AG20443 (cell line): ENCODE data around the gene CCDC61.

ENCODE experiments used
- DNase-seq: peaks from one replicate; pipeline ENCODE4 v3.0.0; 2012; ENCODE audit warnings: low spot score, mixed read lengths

Gene CCDC61, protein sequence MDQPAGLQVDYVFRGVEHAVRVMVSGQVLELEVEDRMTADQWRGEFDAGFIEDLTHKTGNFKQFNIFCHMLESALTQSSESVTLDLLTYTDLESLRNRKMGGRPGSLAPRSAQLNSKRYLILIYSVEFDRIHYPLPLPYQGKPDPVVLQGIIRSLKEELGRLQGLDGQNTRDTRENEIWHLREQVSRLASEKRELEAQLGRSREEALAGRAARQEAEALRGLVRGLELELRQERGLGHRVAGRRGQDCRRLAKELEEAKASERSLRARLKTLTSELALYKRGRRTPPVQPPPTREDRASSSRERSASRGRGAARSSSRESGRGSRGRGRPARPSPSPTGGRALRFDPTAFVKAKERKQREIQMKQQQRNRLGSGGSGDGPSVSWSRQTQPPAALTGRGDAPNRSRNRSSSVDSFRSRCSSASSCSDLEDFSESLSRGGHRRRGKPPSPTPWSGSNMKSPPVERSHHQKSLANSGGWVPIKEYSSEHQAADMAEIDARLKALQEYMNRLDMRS

DNA sequence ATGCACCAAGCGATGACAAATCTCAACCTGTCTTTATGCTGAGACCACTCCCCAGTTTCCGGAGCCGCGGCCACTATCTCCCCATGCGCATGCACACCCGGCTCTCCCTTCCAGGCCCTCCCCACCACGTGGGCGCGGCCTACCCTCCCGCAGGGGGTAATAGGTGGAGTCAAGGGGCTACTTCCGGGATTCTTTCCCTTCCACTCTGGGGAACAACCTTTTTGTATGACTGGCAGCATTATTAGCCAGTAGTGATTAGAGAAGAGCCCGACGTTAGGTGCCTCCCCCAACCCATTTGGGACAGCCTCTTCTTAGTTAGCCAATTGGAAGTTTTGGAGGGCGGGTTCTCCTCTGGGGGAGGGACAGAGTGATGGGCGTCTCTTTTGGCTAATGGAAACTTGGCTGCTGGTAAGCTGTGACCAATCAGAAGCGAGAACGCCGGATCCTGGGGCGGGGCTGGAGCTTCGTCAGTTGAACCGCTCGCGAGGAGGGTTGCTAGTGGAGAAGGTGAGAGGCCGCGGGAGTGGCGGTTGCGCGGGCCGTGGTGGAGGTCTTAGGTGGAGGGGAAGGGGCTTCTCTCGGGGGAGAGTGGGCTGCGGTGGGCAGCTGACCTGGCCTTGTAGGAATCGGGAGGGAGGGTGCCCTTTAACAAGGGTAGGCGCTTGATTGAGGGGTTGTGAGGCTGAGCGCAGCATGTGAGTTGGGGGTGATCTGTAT, at the start of gene CCDC61:
Gene CCDC61, plus strand, starts transcription at position 470 of the 717 bp plus-strand sequence. CDS start 7,552 bp downstream, outside the sequence.
- peak; percentile 97 for DNase-seq

DNA sequence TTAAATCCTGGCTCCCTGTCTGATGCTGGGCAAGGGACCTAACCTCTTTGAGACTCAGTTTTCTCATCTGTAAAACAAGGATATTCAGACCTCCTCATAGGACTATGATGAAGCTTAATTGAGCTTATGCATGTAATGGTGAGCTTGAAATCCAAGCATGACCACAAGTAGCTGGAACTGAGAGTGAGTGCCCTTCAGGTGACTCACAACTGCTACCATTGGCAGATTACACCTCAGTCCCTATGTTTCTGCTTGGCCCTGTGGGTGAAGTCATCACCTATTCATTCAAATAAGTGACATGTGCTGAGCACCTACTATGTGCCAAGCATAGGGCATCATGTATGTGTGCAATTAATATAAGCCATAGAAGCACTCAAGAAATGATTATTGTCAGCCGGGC, 47.3 kb upstream of the CCDC61 start:
- no peak for DNase-seq

DNA sequence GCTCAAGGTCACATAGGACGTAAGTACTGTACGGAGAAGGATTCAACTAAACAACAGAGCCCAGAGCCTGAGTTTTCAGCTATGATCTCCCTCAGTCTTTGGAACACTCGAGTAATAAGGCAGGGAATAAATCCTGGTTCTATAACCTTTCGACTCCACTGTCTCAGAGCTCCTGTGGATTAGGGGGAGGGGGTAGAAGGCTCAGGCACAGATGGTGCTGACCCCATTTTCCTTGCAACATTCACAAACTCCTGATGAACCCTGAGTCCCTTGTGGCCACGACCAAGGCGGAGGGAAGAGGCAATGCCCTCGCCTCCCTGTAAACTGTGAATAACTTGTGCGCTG, 43.0 kb upstream of the CCDC61 start:
- no peak for DNase-seq

DNA sequence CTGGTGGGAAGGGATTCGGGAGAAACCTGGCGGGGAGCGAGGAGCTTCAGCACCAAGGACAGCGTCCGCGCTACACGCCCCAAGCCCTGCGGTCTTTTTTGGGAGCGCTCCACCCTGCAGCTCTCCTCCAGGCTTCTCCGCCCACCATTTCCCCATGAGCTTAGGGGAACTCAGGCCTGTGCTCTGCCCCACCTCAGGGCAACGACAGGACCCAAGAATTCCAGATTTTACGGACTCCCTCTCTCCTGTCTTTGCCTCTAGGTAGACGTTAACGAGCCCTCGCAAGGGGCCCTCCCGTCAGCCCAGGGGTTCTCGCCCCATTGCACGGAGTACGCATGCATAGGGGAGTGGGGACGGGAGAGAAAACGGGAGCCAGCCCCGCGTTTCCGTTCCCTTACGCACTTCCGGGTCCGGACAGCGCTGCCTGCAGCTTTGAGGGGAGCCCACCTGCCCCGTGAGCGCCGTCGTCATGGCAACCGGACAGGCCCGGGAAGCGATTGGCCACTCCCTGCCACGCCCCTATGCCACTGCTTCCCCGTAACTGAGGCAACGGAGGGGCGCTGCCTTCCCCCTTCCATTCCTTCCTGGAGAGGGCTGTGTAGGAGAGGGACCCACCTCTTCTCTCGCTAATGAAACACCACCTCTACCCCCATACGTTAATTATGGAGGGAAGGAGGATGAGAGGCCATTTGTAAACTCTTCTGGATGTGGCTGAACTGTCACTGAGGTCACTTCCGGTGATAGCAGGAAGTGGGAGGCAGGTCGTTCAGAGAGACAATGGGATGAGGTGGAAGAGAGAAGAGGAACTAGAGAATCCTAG, 42.4 kb upstream of the CCDC61 start:
- peak; percentile 91 for DNase-seq

DNA sequence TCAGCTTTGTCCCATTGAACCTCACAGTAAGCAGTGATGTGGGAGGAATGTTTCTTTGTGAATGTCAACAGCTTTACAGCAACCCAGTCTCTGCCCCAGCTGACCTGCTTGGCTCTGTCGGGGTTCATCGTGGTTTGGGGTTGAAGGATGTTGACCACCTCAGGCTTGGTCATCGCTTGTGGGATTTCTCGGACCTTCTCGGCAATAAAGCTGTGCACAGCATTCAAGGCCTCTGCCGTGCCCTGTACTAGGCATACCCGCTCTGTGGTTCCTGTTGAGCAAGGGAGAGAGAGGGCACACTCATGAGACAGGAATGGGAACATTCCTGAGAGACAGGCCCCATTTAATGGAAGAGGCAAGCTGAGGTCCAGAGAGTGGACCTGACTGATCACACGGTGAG, 41.6 kb upstream of the CCDC61 start:
- DNase-seq: no peak

DNA sequence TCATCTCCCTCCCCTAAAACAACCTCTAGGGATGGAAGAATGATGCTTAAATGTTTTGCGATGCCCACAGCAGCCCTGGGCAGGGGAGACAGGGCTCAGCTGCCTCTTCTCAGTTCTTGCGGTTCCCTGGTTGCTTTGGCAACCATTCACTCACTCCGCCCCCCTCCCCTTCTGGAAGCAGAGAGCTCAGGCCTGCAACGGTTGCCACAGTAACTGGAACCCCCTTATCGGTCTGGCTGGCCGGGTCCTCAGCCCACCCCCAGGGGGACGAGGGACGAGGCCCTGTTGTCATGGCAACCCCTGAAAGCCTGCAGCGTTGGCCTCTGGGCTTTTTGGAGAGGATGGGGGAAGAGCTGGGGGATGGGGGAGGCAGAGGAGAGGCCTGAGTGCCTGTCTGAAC, 41.1 kb upstream of the CCDC61 start:
- DNase-seq: no peak

DNA sequence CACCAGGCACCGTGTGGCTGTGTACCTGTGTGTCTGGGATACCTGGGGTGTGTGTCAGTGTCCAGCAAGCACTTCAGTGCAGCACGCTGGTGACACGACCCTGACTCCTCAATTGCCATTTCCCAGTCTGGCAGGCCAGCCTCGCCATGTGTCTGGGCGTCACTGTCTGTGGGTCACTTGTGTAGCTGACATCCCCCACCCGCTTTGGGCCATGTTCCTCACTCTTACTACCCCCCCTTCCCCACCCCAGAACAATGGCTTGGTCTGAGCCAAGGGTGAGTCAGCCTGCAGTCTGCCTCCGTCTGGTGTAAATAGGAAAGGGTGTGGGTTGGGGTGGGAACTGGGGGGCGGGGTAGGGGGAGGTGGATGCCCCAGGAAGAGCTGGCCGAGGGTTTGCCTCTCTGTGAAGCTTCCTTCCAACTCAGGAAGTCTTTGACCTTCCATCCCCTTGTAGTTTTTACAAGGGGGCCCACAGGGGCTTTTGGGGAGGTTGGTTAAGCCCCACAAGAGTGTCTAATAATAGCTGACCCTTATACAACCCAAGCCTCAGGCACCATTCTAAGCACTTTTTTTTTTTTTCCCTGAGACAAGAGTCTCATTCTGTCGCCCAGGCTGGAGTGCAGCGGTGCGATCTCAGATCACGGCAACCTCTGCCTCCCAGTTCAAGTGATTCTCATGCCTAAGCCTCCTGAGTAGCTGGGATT, 39.2 kb upstream of the CCDC61 start:
- DNase-seq: no peak

DNA sequence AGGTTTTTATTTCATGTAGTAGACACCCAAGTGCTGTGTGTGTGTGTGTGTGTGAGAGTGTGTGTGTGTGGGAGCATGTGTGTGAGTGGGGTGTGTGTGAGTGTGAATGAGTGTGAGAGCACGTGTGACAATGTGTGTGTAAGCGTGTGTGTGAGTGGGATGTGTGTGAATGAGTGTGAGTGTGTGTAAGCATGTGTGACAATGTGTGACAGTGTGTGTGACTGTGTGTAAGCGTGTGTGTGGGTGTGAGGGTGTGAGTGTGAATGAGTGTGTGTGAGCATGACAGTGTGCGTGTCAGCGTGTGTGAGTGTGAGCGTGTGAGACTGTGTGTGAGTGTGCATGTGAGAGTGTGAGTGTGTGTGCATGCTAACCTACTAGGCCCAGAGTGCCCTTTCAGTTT, 36.9 kb upstream of the CCDC61 start:
- no peak for DNase-seq

DNA sequence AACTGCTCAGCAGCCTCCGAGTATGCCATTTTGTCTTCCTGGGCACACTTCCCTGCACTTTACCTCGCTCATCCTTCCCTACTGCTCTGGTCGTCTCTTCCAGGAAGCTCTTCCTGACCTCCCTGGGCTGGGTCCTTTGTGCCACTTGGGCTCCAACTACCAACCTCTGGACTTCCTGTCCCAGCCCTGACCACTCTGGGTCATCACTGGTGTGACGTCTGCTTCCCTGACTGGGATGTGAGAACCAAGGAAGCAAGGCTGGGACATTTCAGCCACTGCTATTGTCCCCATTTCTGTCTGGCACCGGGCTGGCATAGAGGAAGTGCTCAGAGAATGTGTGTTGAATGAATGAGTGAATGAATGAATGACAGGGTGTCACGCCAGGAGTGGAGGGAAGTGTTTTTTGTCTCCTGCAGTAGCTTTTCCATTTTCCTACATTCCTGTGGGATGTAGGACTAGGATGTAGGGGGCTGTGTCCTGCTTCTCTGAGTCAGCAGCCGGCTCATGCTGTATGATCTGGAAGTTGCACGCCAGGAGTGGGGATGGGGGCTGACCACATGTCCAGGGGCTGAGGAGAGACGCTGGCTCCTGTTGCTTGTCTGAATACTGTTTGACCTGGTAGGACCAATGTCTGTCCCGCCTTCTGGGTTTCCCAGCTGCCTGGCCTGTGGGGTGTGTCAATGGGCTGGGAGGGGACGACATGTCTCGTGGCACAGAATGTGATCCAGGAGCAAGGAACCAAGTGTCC, 36.3 kb upstream of the CCDC61 start:
- no peak for DNase-seq

DNA sequence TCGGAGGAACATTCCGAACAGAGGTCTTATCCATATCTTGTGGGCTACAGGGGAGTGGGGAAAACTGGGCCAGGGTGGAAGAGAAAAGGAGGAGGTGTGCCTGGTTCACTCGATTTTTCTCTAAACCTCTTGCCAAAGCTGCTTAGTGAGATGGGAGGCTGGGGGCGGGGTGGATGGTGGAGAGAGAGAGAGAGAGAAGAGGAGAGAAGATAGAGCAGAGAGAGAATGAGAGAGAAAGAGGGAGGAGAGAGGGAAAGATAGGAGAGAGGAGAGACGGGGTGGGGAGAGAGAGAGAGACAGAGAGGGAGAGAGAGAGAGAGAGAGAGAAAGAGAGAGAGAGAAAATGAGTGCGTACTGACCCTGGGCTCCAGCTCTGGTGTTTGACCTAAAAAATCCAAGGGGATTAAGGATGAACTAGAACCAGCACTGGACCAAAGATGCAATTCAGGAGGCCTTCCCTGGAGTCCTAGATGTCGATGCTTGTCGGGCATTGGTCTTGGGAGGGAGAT, 35.7 kb upstream of the CCDC61 start:
- DNase-seq: no peak

DNA sequence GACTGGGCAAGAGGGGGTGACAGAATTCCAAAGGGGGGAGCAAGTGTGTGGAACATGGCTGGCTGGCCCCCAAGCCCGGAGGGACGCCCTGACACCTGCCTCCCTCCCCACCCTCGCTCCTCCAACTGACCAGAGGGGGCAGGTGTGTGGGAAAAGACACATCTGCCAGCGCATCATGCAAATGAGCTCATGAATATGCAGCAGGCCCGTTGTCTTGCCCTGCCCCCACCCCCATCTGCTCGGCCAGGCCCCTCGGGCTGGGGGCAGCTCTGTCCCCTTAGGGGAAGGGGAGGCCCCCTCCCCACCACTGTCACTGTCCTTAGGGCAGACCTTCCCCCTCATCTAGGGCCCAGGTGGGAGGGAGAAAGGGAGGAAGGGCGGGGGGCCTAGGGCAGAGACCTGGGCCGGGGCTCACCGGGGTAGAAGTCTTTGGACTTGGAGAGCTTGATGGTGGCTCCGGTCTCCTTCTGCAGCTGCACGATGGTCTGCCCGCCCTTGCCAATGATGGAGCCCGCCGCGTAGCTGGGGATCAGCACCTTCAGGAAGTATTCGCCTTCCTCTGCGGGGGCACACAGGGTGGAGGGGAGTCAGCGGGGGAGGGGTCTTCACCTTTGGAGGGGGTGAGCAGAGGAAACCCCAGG, 34.6 kb upstream of the CCDC61 start:
- DNase-seq: no peak

DNA sequence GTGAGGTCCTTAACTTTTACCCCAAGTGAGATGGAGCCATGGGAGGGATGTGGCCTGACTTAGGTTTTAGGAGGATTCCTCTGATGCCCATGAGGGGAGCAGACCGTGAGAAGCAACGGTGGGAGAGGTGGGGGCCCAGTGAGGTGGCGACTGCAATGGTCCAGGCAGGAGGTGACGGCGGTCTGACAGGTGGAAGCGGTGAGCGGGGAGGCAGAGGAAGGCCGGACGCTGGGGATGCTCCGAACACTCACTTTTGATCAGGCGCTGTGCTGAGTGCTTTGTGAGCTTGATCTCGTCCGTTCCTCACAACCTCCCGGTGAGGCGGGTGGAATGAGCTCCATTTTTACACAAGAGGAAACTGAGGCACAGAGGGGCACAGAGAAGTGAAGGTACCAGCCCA, 33.2 kb upstream of the CCDC61 start:
- no peak for DNase-seq

DNA sequence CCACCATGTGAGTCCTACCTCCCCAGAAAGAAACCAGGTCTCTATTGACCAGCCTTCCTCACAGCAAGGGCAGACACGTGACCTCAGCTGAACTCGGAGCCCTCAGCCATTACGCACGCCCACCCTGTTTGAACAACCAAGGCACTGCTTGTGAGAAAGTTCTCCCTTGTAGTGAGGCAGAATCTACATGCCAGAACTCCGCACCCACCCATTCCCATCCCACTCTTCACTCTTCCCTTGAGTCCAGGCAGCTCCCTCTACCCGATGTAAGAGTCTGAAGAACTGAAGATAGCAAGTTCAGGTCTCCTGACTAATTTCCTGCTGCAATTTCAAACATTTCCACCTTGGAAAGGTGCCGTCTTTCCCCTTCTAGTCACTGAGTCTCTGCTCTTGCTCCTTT, 28.0 kb upstream of the CCDC61 start:
- DNase-seq: no peak

DNA sequence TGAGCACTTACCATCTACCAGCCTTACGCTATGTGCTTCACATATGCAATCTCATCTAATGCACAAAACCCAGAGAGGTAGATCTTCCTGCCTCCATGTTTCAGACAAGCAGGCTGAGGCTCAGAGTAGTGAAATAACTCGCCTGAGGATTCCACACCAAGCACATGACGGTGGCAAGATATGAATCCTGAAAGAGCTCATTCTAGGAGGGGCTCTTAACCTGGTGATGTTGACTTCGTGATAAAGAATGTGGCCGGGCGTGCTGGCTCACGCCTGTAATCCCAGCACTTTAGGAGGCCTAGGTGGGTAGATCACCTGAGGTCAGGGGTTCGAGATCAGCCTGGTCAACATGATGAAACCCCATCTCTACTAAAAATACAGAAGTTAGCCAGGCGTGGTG, 26.6 kb upstream of the CCDC61 start:
- DNase-seq: no peak

DNA sequence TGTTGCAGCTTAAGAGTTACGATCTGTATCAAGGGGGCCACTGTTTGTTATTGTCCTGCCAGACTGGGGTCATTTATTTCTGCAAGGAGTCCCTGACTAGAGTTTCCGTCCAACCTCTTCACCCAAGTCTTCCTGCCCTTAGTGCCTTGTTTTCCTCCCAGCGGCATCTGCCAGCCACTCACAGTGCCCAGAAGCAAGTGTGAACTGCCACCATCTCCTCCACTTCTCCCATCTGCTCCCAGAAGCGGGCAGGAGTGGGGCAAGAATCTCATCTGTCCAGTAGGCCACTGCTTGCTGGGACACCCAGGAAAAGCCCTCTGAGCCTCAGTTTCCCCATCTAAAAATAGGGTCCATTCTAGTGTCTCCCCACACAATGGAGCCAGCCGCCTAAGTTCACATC, 25.6 kb upstream of the CCDC61 start:
- DNase-seq: no peak

DNA sequence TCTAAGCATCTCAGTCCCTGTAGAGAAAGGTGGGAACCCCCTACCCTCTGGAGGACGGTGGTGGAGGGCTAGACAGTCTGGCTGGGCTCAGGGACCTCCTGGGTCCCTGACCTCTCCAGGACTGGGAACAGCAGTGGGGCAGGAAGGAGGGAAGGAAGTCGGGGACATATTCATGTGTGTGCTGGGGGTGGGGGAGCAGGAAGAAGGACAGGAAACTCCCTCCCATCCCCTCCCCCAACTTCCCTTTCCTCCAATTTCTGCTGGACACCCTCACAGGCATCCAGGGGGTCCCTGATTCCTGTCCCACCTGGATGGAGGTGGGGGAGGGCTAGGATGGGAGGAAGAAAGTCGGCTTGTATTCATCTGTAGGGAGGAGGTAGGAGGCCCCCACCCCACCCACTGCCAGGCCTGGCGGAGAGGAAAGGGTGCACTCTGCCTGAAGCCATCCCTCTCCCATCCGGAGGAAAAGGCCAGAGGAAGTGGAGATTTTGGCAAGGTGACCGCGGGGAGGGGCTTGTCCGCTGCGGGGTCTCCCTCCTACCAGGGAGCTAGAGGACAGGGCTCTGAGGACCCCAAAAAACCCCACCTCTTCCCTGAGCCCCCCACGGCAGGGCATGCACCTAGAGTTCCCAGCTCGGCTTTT, 23.9 kb upstream of the CCDC61 start:
- no peak for DNase-seq

DNA sequence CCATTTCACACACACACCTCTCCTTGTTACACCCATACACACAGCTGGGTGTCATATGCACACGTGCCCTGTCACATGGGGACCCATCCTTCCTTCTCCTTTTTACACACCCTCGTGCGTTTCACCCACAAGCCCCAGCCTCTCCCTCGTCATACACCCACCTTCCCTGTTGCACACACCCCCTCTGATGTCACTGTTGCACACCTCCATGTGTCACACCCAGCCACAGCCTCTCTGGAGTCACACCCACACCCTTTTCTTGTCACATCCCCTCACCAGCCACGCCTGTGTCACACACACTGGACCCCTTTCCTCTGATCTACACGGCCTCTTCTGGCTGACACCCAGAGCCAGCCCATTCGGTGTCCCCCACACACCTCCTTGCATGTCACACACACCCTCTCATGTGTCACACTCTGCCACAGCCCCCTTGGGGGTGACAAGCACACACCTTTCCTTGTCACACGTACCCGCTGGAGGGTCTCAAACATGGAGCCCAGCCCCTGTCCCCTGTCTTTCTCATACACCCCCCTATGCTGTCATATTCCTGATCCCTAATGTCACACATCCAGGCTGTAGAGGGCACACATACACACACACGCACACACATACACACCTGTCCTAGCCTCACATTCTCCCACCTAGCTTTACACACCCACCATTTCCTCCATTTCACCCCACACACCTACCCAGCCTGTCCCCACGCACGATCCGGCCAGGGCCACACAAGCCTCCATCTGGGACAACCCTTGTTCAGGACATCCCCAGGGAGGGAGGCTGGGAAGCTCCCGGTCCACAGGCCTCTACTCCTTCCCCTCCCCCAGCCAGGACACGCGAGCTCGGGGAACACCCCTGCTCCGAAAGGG, 23.0 kb upstream of the CCDC61 start:
- no peak for DNase-seq

DNA sequence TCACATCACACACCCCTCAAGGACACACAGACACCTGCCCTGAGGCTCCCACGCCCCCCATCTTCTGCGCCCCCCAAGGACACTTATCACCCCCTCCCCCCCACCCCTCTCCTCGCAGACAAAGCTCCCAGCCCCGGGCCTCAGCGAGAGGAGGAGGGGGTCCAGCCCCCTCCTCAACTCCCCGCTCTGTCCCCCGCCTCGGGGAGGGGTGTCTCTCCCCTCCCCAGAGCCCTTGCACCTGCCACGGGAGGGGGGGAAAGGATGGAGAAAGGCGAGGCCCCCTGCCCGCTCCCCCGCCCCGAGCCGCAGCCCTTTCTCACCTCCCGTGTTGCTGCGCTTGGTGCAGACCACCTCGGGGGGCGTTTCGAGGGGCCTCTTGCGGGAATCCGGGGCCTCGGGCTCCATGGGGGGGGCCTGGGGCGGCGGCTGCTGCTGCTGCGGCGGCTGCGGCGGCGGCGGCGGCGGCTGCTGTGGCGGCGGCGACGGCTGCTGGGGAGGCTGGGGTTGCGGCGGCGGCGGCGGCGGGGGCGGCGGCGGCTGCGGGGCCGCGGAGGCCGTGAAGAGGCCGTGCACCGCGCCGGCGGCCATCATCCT, 22.2 kb upstream of the CCDC61 start:
- no peak for DNase-seq
